ENCODE measurements around the gene SPRY1. TPM values are rescaled to one million over a fixed set of nuclear protein-coding genes. Genes with fewer than 3 reads are reported as not detected.
A peak's percentile ranks its signal among the peaks of the same experiment; 100 is the strongest.

The SPRY1 gene
- total RNA-seq, 4 donors from 2014 or later, result 101 to 195 (median 169) TPM

DNA sequence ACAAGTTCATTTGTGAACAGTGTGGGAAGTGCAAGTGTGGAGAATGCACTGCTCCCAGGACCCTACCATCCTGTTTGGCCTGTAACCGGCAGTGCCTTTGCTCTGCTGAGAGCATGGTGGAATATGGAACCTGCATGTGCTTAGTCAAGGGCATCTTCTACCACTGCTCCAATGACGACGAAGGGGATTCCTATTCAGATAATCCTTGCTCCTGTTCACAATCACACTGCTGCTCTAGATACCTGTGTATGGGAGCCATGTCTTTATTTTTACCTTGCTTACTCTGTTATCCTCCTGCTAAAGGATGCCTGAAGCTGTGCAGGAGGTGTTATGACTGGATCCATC, 5.5 kb downstream of the SPRY1 start:
- TF ChIP-seq POLR2A (IDR thresholded peaks at IDR 0.05), result no peak
- no peak for TF ChIP-seq EP300 (IDR thresholded peaks at IDR 0.05)
- TF ChIP-seq, protein P1, sequence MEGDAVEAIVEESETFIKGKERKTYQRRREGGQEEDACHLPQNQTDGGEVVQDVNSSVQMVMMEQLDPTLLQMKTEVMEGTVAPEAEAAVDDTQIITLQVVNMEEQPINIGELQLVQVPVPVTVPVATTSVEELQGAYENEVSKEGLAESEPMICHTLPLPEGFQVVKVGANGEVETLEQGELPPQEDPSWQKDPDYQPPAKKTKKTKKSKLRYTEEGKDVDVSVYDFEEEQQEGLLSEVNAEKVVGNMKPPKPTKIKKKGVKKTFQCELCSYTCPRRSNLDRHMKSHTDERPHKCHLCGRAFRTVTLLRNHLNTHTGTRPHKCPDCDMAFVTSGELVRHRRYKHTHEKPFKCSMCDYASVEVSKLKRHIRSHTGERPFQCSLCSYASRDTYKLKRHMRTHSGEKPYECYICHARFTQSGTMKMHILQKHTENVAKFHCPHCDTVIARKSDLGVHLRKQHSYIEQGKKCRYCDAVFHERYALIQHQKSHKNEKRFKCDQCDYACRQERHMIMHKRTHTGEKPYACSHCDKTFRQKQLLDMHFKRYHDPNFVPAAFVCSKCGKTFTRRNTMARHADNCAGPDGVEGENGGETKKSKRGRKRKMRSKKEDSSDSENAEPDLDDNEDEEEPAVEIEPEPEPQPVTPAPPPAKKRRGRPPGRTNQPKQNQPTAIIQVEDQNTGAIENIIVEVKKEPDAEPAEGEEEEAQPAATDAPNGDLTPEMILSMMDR (IDR thresholded peaks at IDR 0.05), result no peak
- H3K27ac ChIP-seq, result peak overlapping the region in 1 of 4 donors; percentile 91
- no peaks in the 10 kb centered on the region for H3K27me3 ChIP-seq
- WGBS, 2 donors, result 78 to 91% methylated on average over 3 of the region's 3 CpGs
- H3K36me3 ChIP-seq, result peaks cover 0 to 19% (median 0%) of the 10 kb centered on the region in 3 donors
- peaks cover 0 to 23% (median 0%) of the 10 kb centered on the region in 4 donors for H3K4me1 ChIP-seq
- H3K4me3 ChIP-seq, result peak overlapping the region in 1 of 4 donors; percentile 85
- DNase-seq (ENCODE audit: low spot score in 2 of 2), result no peak
- H3K9me3 ChIP-seq, result no peaks in the 10 kb centered on the region

DNA sequence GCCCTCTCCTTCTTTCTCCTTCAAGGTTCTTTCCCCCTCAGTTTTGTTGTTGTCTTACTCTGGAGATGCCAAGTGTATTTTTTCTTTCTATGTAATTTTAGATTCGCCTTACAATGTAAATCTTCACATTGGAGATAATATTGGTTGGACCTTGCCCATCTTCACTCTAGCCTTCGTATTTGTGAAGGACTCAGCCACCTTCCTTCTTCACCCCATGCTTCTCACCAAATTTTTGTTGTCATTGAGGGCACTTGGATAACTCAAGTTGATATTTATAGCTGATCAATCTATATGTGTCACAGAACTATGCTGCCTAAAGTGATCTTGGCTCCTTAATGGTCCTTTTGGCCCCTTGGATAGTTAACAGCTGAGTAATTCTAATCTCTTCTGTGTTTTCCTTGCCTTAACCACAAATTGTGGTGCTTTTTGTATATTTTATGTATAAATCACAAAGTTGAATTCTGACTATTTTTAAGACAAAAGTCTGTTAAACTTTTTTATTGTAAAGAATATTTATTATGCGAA, 6.5 kb downstream of the SPRY1 start:
- Histone ChIP-seq H3K9me3 (no peaks in the 10 kb centered on the region), H3K4me3 (no peak overlapping the region), H3K27ac (no peak overlapping the region)

DNA sequence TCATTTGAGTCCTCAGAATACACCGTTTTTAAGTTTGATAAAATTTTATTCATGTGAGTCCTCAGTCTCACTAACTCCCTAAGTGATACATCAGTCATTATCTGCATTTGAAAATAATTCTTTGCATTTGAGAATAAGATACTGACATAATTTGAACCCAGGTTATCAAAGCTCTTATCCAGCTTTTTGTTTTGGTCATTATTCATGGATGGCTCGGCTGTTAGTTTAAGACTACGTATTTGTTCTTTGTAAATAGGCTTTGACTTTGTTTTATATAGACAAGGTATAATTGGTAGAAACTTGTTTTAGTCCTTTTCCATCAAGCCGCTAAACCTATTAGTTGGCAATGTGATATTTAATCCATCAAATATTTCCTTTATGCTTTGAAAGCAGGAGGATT, 7.9 kb downstream of the SPRY1 start:
- TF ChIP-seq, protein P1 (IDR thresholded peaks at IDR 0.05), result no peak
- TF ChIP-seq EP300 (IDR thresholded peaks at IDR 0.05) (no peak), POLR2A (IDR thresholded peaks at IDR 0.05) (no peak)
- peaks cover 0 to 24% (median 0%) of the 10 kb centered on the region in 4 donors for H3K4me1 ChIP-seq
- DNase-seq (ENCODE audit: low spot score in 2 of 2), result no peak
- H3K9me3 ChIP-seq, result no peaks in the 10 kb centered on the region
- no peaks in the 10 kb centered on the region for H3K27me3 ChIP-seq
- H3K27ac ChIP-seq, result peak overlapping the region in 2 of 4 donors; percentile 16 to 25
- no peak overlapping the region for H3K4me3 ChIP-seq
- 84 to 89% methylated on average over 4 of the region's 4 CpGs for WGBS, 2 donors
- H3K36me3 ChIP-seq, result peaks cover 0 to 19% (median 0%) of the 10 kb centered on the region in 3 donors

More for the DNA sequence above, 6.5 kb downstream of the SPRY1 start:
- no peaks in the 10 kb centered on the region for H3K27me3 ChIP-seq
- WGBS, 2 donors, result 89 to 95% methylated on average over 3 of the region's 3 CpGs
- DNase-seq (ENCODE audit: low spot score in 2 of 2), result no peak
- TF ChIP-seq EP300 (IDR thresholded peaks at IDR 0.05) (no peak), POLR2A (IDR thresholded peaks at IDR 0.05) (no peak)
- TF ChIP-seq, protein P1 (IDR thresholded peaks at IDR 0.05), result no peak
- H3K36me3 ChIP-seq, result peaks cover 0 to 19% (median 0%) of the 10 kb centered on the region in 3 donors
- H3K4me1 ChIP-seq, result peaks cover 0 to 24% (median 0%) of the 10 kb centered on the region in 4 donors

DNA sequence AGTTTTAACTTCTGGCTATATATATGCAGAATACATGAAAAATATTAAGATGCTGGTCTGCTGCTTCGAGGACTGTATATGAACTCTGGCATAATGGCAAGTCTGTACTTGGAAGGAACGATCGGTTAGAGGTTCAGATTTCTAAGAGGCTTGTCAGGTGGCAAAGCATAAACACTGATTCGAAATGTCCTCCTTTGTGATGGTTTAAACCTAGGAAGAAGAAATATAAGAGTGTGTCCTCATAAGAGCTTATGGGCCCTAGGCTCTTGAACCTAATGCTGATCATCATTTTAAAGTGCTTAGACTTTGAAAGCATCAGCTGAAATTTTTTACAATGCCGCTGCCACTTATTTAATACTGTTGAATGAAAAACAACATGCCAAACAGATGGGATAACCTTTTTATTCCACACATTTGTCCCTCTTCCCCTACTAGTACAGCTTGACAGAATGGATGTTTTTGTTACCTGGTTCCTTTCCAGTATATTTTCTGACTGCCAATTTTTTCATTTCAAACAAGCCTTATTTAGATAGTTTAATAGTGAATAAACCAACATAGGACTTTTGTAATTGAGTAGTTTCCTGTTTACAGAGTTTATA, 8.8 kb downstream of the SPRY1 start:
- Histone ChIP-seq H3K4me1 (peaks cover 0 to 24% (median 0%) of the 10 kb centered on the region in 4 donors), H3K9me3 (no peaks in the 10 kb centered on the region), H3K27ac (peak overlapping the region in 1 of 4 donors; percentile 25), H3K27me3 (no peaks in the 10 kb centered on the region), H3K36me3 (peaks cover 0 to 19% (median 0%) of the 10 kb centered on the region in 3 donors), H3K4me3 (no peak overlapping the region)
- TF ChIP-seq POLR2A (IDR thresholded peaks at IDR 0.05) (no peak), EP300 (IDR thresholded peaks at IDR 0.05) (no peak)
- TF ChIP-seq, protein P1 (IDR thresholded peaks at IDR 0.05), result no peak
- no peak for DNase-seq (ENCODE audit: low spot score in 2 of 2)
- 55 to 60% methylated on average over 5 of the region's 5 CpGs for WGBS, 2 donors

DNA sequence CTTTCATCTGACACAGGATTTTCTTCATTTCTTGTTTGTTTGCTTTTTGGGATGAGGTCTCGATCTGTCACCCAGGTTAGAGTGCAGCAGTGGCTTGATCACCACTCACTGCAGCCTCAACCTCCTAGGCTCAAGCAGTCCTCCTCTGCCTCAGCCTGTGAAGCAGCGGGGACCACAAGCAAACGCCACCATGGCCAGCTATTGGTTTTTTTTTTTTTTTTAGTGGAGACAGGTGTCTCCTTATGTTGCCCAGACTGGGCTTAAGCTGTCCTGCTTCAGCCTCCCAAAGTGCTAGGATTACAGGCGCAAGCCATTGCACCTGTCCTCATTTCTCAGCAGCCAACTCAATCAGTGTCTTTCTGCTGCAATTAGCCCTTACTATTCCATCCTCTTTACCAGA, 10.3 kb downstream of the SPRY1 start:
- no peak overlapping the region for H3K27ac ChIP-seq
- no peak overlapping the region for H3K4me3 ChIP-seq
- 93% methylated on average over 4 of the region's 4 CpGs for WGBS, 2 donors
- peaks cover 0 to 19% (median 0%) of the 10 kb centered on the region in 4 donors for H3K4me1 ChIP-seq
- peaks cover 0 to 14% (median 0%) of the 10 kb centered on the region in 3 donors for H3K36me3 ChIP-seq
- no peak for DNase-seq (ENCODE audit: low spot score in 2 of 2)
- TF ChIP-seq, protein P1 (IDR thresholded peaks at IDR 0.05), result no peak
- TF ChIP-seq POLR2A (IDR thresholded peaks at IDR 0.05) (no peak), EP300 (IDR thresholded peaks at IDR 0.05) (no peak)
- no peaks in the 10 kb centered on the region for H3K27me3 ChIP-seq
- no peaks in the 10 kb centered on the region for H3K9me3 ChIP-seq

All from tibial nerve (tissue), 4 donors.